K562 treated with DMSO at 1 percent for 4 hours (cell line): ENCODE data around the gene PPP6R1. TPM values are rescaled to one million over a fixed set of nuclear protein-coding genes. Genes with fewer than 3 reads are reported as not detected.

Experiments used
- total RNA-seq: library from RNA; unstranded; fragments of 300-600 nt; gene quantifications from 2 replicates; pipeline ENCODE4 v1.2.3, GENCODE V29; 2022; ENCODE audit not compliant: insufficient read depth

PPP6R1 gene
- total RNA-seq, result 73.9 and 88.4 TPM in 2 replicates

GRCh38 chr19:55258828-55259539 lies at the start of gene PPP6R1:
PPP6R1 (minus strand) TSS chr19:55259017; CDS start chr19:55247103, 11,914 bp downstream.

GRCh38 chr19:55283548-55284377 lies 24.9 kb upstream of the PPP6R1 start, which contains the start of gene BRSK1:
BRSK1 (plus strand) TSS chr19:55283997; CDS start chr19:55284443, 446 bp downstream.

GRCh38 chr19:55279770-55280643 lies 21.2 kb upstream of the PPP6R1 start, which contains the start of gene HSPBP1:
HSPBP1 (minus strand) TSS chr19:55280110; CDS start chr19:55279608, 502 bp downstream.

GRCh38 chr19:55228403-55229031 lies 30.3 kb downstream of the PPP6R1 start, which contains the start of gene TMEM86B:
TMEM86B (minus strand) TSS chr19:55228763; CDS start chr19:55228741, 22 bp downstream.

GRCh38 chr19:55208880-55209692 lies 49.7 kb downstream of the PPP6R1 start, which contains the start of gene PTPRH:
PTPRH (minus strand) TSS chr19:55209501; CDS start chr19:55209433, 68 bp downstream.

Other genes starting within 250 kb of the PPP6R1 start
- 3.2 and 3.7 TPM in 2 replicates for gene GP6, start 220.8 kb downstream of the PPP6R1 start, total RNA-seq
- 14.3 and 19.2 TPM in 2 replicates for gene RDH13, start 195.9 kb downstream of the PPP6R1 start, total RNA-seq
- 14.1 and 24.9 TPM in 2 replicates for gene EPS8L1, start 183.1 kb downstream of the PPP6R1 start, total RNA-seq
- 85.4 and 89.7 TPM in 2 replicates for gene PPP1R12C, start 141.4 kb downstream of the PPP6R1 start, total RNA-seq
- gene TNNT1, start 109.8 kb downstream of the PPP6R1 start, total RNA-seq, result 408 and 534 TPM in 2 replicates
- 74.4 and 78.1 TPM in 2 replicates for gene TNNI3, start 101.3 kb downstream of the PPP6R1 start, total RNA-seq
- gene DNAAF3, start 92.4 kb downstream of the PPP6R1 start, total RNA-seq, result 9.7 and 13.7 TPM in 2 replicates
- gene SYT5, start 78.7 kb downstream of the PPP6R1 start, total RNA-seq, result 9.5 and 14.2 TPM in 2 replicates
- 26.3 and 28.5 TPM in 2 replicates for gene PTPRH, start 49.5 kb downstream of the PPP6R1 start, total RNA-seq
- gene TMEM86B, start 30.3 kb downstream of the PPP6R1 start, total RNA-seq, result 11.8 and 17.7 TPM in 2 replicates
- gene HSPBP1, start 21.1 kb upstream of the PPP6R1 start, total RNA-seq, result 76.5 and 95.1 TPM in 2 replicates
- 7.6 and 8.4 TPM in 2 replicates for gene BRSK1, start 25.0 kb upstream of the PPP6R1 start, total RNA-seq
- 2.3 and 6.6 TPM in 2 replicates for gene TMEM150B, start 66.3 kb upstream of the PPP6R1 start, total RNA-seq
- gene KMT5C, start 80.9 kb upstream of the PPP6R1 start, total RNA-seq, result 36.4 and 43.8 TPM in 2 replicates
- 0.33 TPM in 1 of 2 replicates, not detected in the other for gene COX6B2, start 95.7 kb upstream of the PPP6R1 start, total RNA-seq
- gene GARIN5B, start 104.2 kb upstream of the PPP6R1 start, total RNA-seq, result not detected in 2 replicates
- gene IL11, start 111.4 kb upstream of the PPP6R1 start, total RNA-seq, result not detected in 2 replicates
- not detected in 2 replicates for gene TMEM190, start 117.8 kb upstream of the PPP6R1 start, total RNA-seq
- gene TMEM238, start 125.3 kb upstream of the PPP6R1 start, total RNA-seq, result 6.7 and 8.7 TPM in 2 replicates
- gene RPL28, start 126.9 kb upstream of the PPP6R1 start, total RNA-seq, result 3,550 and 3,674 TPM in 2 replicates
- 377 and 436 TPM in 2 replicates for gene UBE2S, start 148.8 kb upstream of the PPP6R1 start, total RNA-seq
- gene SHISA7, start 184.3 kb upstream of the PPP6R1 start, total RNA-seq, result not detected in 2 replicates
- 94.9 and 118 TPM in 2 replicates for gene ISOC2, start 202.6 kb upstream of the PPP6R1 start, total RNA-seq
- not detected in 2 replicates for gene C19orf85, start 205.7 kb upstream of the PPP6R1 start, total RNA-seq
- 10.4 and 18.8 TPM in 2 replicates for gene ZNF628, start 217.6 kb upstream of the PPP6R1 start, total RNA-seq
- 37.1 and 38.8 TPM in 2 replicates for gene NAT14, start 226.2 kb upstream of the PPP6R1 start, total RNA-seq
- 0.25 TPM in 1 of 2 replicates, not detected in the other for gene SSC5D, start 229.4 kb upstream of the PPP6R1 start, total RNA-seq